Gastrocnemius medialis (tissue), 4 donors: ENCODE measurements around the gene RPP30. TPM values are rescaled to one million over a fixed set of nuclear protein-coding genes. Genes with fewer than 3 reads are reported as not detected.

Experiments used
- ATAC-seq, 2 donors: fragments of 150-250 bp; one replicate each; pipeline ENCODE4 v1.9.1; 2016
- DNase-seq, 2 donors: peaks; one replicate each; pipeline ENCODE4 v3.0.0-alpha.2; 2019
- H3K27ac ChIP-seq, 4 donors: fragments of 200-600 bp; sonication (generic); 1 replicate in 1 of 4; 2 replicates in 3 of 4; pipeline ENCODE4 v1.5.1; 2016 to 2018; ENCODE audit warnings: mild to moderate bottlenecking in 2 of 4, moderate library complexity in 1 of 4
- H3K27me3 ChIP-seq, 3 donors: fragments of 200-600 bp; sonication (generic) in 2 of 3; 1 replicate in 1 of 3; 2 replicates in 2 of 3; pipeline versions ENCODE4 v1.5.1 to v1.6.0; 2016 to 2019; ENCODE audit warnings: mild to moderate bottlenecking in 1 of 3, moderate library complexity in 1 of 3
- H3K36me3 ChIP-seq, 2 donors: fragments of 200-600 bp; sonication (generic) in 1 of 2; one replicate each; pipeline ENCODE4 v1.5.1; 2017 to 2018
- H3K4me1 ChIP-seq, 2 donors: fragments of 200-600 bp; sonication (generic) in 1 of 2; one replicate each; pipeline ENCODE4 v1.5.1; 2016 to 2017; ENCODE audit warnings: mild to moderate bottlenecking in 2 of 2
- H3K4me3 ChIP-seq, 4 donors: fragments of 200-600 bp; sonication (generic) in 3 of 4; 1 replicate in 1 of 4; 2 replicates in 3 of 4; pipeline ENCODE4 v1.5.1; 2016 to 2019; ENCODE audit warnings: mild to moderate bottlenecking in 2 of 4
- H3K9me3 ChIP-seq, 3 donors: fragments of 200-600 bp; sonication (generic) in 2 of 3; 1 replicate in 1 of 3; 2 replicates in 2 of 3; pipeline ENCODE4 v1.5.1; 2016 to 2019
- CTCF ChIP-seq, 5 experiments: fragments of 450-650 bp in 3 of 5; fragments of 200-600 bp in 2 of 5; sonication (generic) in 2 of 5; IDR thresholded peaks in 4 of 5; conservative IDR thresholded peaks in 1 of 5; 1 replicate in 4 of 5; 2 replicates in 1 of 5; pipeline ENCODE4 v1.5.1; 2016 to 2019; ENCODE audit warnings: antibody characterized with exemption in 5 of 5, mild to moderate bottlenecking in 3 of 5, moderate library complexity in 3 of 5
- POLR2A ChIP-seq, 2 donors: fragments of 450-650 bp; IDR thresholded peaks; one replicate each; pipeline ENCODE4 v1.6.1; 2017; ENCODE audit warnings: antibody characterized with exemption in 2 of 2, mild to moderate bottlenecking in 2 of 2, moderate library complexity in 2 of 2
- in situ Hi-C, 4 donors: fragments of 200-750 bp; cut with MboI; loops; one replicate each; pipeline versions ENCODE4 v1.15.0 to v1.8.0; 2017; ENCODE audit warnings: low sequenced_read_pairs in 4 of 4
- intact Hi-C: fragments of 100-400 bp; cut with DNase I; formaldehyde crosslinking; loops from one replicate; pipeline ENCODE4 v1.15.1; 2023; ENCODE audit warnings: low total_unique reads
- total RNA-seq, 4 donors: library from RNA; depleted of rRNA; stranded (reverse); fragments of >200 nt; gene quantifications; one replicate each; pipeline versions ENCODE4 v1.1.0 to v1.2.3, GENCODE V29; 2016

Gene RPP30
- total RNA-seq = 10 to 100 TPM; 20.4 to 44.9 (median 31.3) TPM

- intact Hi-C loops = loop anchor here (2.0 to 5.0 kb wide), 2 partner anchors 121 to 1080 kb away; no protein-coding TSS in a partner anchor
- Histone ChIP-seq H3K4me1 (peaks cover 16 to 21% of the 10 kb centered on the region in 2 donors), H3K4me3 (peak within 1 kb of the TSS; percentile 67 to 99 (median 87)), H3K27me3 (peaks cover 0 to 5% (median 0%) of the 10 kb centered on the region in 3 donors), H3K27ac (peak within 1 kb of the TSS; percentile 82 to 93 (median 85)), H3K9me3 (no peaks in the 10 kb centered on the region), H3K36me3 (peaks cover 0 to 18% of the 10 kb centered on the region in 2 donors)
- peak; percentile 31 to 41 for TF ChIP-seq POLR2A (IDR thresholded peaks at IDR 0.05)
- TF ChIP-seq CTCF (IDR thresholded peaks at IDR 0.05 in 4 of 5, conservative IDR thresholded peaks at IDR 0.05 in 1 of 5) = no peak
- peak; percentile 68 to 81 for DNase-seq
- ATAC-seq = peak; percentile 96 to 97
- in situ Hi-C loops = loop anchor here in 1 of 4 donors (25.0 kb wide), 1 partner anchor 1085 kb away; no protein-coding TSS in a partner anchor
Measured at GRCh38 chr10:90871766-90872647, at the start of gene RPP30. TSS of gene RPP30 (plus strand) at chr10:90871974. CDS start at chr10:90871987, 13 bp downstream.

GRCh38 chr10:90822508-90822907 is 49.3 kb upstream of the RPP30 start:
- Histone ChIP-seq H3K27ac (no peak overlapping the region), H3K27me3 (no peaks in the 10 kb centered on the region), H3K4me3 (no peak overlapping the region), H3K36me3 (no peaks in the 10 kb centered on the region), H3K9me3 (peaks cover 0 to 2% (median 0%) of the 10 kb centered on the region in 3 donors), H3K4me1 (no peaks in the 10 kb centered on the region)
- DNase-seq = no peak
- TF ChIP-seq POLR2A (IDR thresholded peaks at IDR 0.05) (no peak), CTCF (IDR thresholded peaks at IDR 0.05 in 4 of 5, conservative IDR thresholded peaks at IDR 0.05 in 1 of 5) (no peak)
- in situ Hi-C loops (no loop called here), intact Hi-C loops (no loop called here)
- no peak for ATAC-seq

GRCh38 chr10:90832111-90832510 is 39.7 kb upstream of the RPP30 start:
- H3K27me3 ChIP-seq = no peaks in the 10 kb centered on the region
- intact Hi-C loops = no loop called here
- ATAC-seq (no peak), DNase-seq (no peak)
- peaks cover 0 to 4% (median 0%) of the 10 kb centered on the region in 3 donors for H3K9me3 ChIP-seq
- no peak overlapping the region for H3K4me3 ChIP-seq
- no peak overlapping the region for H3K27ac ChIP-seq
- no peak for TF ChIP-seq CTCF (IDR thresholded peaks at IDR 0.05 in 4 of 5, conservative IDR thresholded peaks at IDR 0.05 in 1 of 5)
- H3K4me1 ChIP-seq = no peaks in the 10 kb centered on the region
- in situ Hi-C loops = no loop called here
- H3K36me3 ChIP-seq = no peaks in the 10 kb centered on the region

- Histone ChIP-seq H3K9me3 (no peaks in the 10 kb centered on the region), H3K27me3 (no peaks in the 10 kb centered on the region), H3K4me3 (no peak overlapping the region), H3K4me1 (no peaks in the 10 kb centered on the region), H3K36me3 (no peaks in the 10 kb centered on the region), H3K27ac (no peak overlapping the region)
- no peak for ATAC-seq
- DNase-seq = no peak
- intact Hi-C loops = no loop called here
- in situ Hi-C loops = no loop called here
- TF ChIP-seq POLR2A (IDR thresholded peaks at IDR 0.05) (no peak), CTCF (IDR thresholded peaks at IDR 0.05 in 4 of 5, conservative IDR thresholded peaks at IDR 0.05 in 1 of 5) (no peak)
Measured at GRCh38 chr10:90834326-90834725, 37.4 kb upstream of the RPP30 start.
